ENCODE results near the gene SLC39A9.

DNA sequence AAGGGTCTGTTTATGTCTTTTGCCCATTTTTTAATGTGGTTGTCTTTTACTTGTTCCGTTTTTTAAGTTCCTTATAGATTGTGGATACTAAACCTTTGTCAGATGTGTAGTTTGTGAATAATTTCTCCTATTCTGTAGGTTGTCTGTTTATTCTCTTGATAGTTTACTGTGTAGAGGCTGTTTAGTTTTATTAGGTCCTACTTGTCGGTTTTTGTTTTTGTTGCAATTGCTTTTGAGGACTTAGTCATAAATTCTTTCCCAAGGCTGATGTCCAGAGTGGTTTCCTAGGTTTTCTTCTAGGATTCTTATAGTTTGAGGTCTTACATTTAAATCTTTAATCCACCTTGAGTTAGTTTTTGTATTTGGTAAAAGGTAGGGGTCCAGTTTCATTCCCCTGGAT is 33.9 kb downstream of the SLC39A9 start:
- TF ChIP-seq POLR2A (IDR thresholded peaks at IDR 0.05; ENCODE audit: low read depth) (no peak), POLR2AphosphoS5 (IDR thresholded peaks at IDR 0.05) (no peak), EP300 (IDR thresholded peaks at IDR 0.05) (no peak)
- TF ChIP-seq, protein P1, sequence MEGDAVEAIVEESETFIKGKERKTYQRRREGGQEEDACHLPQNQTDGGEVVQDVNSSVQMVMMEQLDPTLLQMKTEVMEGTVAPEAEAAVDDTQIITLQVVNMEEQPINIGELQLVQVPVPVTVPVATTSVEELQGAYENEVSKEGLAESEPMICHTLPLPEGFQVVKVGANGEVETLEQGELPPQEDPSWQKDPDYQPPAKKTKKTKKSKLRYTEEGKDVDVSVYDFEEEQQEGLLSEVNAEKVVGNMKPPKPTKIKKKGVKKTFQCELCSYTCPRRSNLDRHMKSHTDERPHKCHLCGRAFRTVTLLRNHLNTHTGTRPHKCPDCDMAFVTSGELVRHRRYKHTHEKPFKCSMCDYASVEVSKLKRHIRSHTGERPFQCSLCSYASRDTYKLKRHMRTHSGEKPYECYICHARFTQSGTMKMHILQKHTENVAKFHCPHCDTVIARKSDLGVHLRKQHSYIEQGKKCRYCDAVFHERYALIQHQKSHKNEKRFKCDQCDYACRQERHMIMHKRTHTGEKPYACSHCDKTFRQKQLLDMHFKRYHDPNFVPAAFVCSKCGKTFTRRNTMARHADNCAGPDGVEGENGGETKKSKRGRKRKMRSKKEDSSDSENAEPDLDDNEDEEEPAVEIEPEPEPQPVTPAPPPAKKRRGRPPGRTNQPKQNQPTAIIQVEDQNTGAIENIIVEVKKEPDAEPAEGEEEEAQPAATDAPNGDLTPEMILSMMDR (IDR thresholded peaks at IDR 0.05): no peak
